Heart left ventricle (tissue), 13 donors: ENCODE data around the gene FBXO38.

Experiments used
- POLR2A ChIP-seq, 2 donors: fragments of 450-650 bp; IDR thresholded peaks; one replicate each; pipeline ENCODE4 v1.6.1; 2017; ENCODE audit warnings: antibody characterized with exemption in 2 of 2, mild to moderate bottlenecking in 2 of 2, moderate library complexity in 2 of 2
- TF ChIP-seq, protein P1 (sequence below), 12 donors: fragments of 200-600 bp; sonication (generic) in 4 of 12; IDR thresholded peaks; one replicate each; pipeline versions ENCODE4 v1.5.0 to v1.8.0; 2018 to 2022; ENCODE audit warnings: antibody characterized with exemption in 12 of 12, mild to moderate bottlenecking in 5 of 12
- donor health status: ischemic (EF 13 %, LVEDD 7.1; RV severe dilation, severe dysfunction).
- donor health status: DM: no; HTN: yes; CAD: no.
- donor health status: DM: no; HTN: no; CAD: no.
- donor health status: ischemic (EF 25% LVEDD 6.9; RV normal size, moderate dysfunction).
- donor health status: ischemic (EF 25% LVEDD 5.7; RV mildly dilated, moderate dysfunction).
- donor health status: ischemic (EF 35%, LVEDD 5.7; RV mildly dilated, moderate dysfunction).
- donor health status: nonischemic (EF 11% LVEDD 7.7; RV severe dilation, severe dysfunction).
- donor health status: DM: yes; HTN: yes; CAD: no.
- donor health status: PGD.
- donor health status: ischemic (EF 29% LVEDD 5.4; RV normal size, mild dysfunction).
- donor health status: nonischemic (EF 23%, LVEDD 6.1; RV moderate dilation, normal function).

DNA sequence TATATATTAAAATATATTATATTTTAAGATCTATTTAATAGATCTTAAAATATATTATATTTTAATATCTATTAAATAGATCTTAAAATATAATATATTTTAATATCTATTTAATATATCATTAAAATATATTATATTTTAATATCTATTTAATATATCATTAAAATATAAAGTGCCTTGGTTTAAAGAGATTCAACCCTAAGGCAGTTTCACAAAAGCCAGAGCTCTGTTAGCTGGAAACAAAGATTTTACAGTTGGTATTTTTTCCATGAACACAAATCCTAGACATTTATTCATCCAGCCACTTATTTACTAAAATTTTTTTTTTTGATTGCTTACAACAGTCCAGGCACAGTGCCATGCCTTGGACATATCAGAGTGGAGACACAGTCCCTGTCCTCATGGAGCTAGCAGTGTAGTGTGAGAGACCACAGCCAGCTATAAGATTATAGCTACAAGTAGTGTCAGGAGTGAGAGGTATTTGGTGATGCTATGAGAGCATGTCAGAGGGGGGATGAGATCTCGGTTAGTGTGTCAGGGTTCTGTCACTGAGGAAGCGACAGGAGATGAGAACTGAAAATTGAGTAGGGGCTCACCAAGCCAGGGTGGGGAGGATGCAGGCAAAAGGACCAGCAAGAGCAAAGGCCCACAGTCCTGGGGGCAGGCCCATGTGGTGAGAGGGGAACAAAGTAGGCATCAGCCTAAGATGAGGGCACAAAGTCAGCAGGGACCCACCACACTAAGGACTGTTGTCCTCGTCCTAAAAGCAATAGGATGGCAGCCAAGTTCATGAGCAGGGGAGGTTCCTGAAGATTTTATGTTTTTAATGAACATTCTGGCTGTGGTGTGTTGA lies 74.5 kb downstream of the FBXO38 start:
- TF ChIP-seq, protein P1, sequence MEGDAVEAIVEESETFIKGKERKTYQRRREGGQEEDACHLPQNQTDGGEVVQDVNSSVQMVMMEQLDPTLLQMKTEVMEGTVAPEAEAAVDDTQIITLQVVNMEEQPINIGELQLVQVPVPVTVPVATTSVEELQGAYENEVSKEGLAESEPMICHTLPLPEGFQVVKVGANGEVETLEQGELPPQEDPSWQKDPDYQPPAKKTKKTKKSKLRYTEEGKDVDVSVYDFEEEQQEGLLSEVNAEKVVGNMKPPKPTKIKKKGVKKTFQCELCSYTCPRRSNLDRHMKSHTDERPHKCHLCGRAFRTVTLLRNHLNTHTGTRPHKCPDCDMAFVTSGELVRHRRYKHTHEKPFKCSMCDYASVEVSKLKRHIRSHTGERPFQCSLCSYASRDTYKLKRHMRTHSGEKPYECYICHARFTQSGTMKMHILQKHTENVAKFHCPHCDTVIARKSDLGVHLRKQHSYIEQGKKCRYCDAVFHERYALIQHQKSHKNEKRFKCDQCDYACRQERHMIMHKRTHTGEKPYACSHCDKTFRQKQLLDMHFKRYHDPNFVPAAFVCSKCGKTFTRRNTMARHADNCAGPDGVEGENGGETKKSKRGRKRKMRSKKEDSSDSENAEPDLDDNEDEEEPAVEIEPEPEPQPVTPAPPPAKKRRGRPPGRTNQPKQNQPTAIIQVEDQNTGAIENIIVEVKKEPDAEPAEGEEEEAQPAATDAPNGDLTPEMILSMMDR (IDR thresholded peaks at IDR 0.05), result no peak
- TF ChIP-seq POLR2A (IDR thresholded peaks at IDR 0.05), result no peak
